ENCODE results near the gene BAHCC1. TPM values are rescaled to one million over a fixed set of nuclear protein-coding genes. Genes with fewer than 3 reads are reported as not detected.

The BAHCC1 gene
- polyA plus RNA-seq, 1 donor, result 17.9 TPM

DNA sequence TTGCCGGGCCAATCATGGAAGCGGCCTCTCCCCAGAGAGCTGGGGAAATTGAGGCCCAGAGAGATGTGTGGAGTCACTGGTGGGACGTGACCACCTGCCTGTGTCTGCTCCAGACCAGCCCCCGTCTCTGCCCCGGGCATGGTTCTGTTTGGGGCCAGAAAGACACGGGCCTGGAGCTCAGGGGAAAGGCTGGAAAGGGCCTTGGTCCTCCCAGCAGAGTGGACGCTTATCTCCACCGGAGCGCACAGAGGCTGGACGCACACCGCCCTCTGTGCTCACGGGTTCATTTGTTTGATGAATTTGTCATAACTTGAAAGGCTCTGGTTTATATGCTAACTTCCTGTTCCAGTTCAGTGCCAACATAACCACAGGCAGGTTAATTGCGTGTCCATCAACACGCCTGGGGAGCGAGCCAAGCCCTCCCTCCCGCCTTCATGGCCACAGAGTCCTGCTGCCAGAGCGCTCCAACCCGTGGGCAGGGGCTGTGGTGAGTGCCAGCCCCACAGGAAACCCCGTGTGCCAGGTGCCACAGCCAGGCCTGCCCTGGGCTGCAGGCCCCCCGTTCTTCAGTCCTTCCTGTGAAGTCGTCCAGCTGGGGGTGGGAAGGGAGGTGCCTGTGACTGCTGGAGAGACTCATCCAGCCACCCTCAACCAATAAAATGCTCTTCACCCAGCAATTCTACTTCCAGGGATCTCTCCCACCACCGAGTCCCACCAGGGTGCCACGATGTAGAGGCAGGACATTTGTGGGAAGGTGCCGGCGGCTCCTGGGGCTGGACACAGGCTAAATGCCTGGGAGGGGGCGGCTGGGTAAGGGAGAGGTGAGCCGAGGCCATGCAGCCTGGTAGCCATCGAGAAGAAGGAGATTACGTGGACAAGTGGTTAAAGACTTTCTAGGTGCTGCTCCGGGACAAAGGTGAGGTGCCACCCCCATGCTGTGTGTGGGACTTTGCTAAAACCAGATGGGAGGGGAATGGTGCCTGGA is 29.4 kb upstream of the BAHCC1 start:
- no peak for DNase-seq

DNA sequence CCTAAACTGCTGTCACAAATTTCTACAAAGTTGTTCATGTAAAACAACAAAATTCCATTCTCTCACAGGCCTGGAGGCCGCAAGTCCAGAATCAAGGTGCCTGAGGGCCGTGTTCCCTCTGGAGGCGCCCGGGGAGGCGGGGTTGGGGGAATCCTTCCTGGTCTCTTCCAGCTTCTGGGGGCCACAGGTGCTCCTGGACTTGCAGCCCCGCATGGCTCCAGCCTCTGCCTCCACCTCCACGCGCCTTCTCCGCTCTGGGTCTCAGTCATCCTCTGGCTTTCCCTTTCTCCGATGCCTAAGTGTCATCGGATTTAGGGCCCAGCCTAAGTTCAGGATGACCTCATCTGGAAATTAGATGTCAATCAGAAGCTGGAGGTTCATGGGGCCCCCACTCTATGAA is 28.6 kb upstream of the BAHCC1 start:
- no peak for DNase-seq

DNA sequence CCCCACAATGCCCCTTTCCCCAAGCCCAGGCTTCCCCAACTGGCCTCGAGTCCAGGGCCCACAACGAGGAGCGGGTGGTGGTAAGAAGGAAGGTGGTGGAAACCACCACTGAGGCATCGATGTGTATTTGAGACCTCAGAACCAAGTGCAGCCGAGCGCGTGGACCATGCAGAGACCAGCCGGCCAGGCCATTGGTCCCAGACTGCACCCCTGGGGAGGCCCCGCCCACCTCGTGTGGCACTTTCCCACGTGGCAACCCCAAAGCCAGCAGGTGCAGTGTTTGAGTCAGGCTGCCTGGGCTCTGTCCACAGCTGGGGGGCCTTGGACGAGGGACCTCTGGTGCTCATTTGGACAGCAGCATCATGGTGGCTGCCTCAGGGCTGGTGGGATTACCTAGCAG is 28.1 kb upstream of the BAHCC1 start:
- no peak for DNase-seq

DNA sequence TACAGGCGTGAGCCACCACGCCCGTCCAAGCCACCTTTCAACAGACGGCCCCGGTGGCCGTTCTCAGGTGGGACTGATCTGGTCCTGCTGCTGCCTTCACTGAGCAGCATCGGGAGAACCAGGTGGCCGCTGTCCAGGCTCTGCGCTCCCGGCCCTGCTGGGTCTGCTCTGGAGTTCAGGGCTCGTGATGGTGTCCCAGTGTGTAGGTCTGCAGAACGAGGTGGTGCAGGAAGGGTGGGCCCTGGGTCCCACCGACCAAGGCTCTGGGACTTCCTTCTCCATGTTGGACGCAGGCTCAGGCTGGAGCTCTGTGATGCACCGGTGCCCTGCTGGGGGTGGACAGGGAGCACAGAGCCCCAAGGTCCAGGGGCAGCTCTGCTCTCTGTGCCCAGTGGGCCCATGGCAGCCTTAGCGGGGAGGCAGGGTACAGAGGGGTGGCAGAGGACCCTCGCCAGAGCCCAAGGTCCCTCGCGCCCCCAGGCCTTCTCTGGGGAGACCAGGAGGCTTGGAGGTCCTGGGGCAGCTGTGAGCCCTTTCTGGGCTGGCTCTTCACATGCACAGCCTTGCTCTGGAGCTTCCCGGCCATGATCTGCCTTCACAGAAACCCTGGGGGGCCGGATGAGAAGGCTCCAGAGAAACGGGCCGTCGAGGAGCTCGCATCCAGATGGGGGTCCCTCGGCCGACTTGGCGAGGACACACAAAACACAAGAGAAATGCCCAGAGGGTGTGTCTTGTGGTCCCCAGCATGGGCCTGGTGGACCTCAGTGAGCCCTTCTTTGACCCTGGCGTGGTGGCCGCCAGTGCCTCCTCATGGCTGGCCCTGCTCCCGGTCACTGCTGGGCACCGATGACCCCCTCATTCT is 26.9 kb upstream of the BAHCC1 start:
- DNase-seq, result no peak

DNA sequence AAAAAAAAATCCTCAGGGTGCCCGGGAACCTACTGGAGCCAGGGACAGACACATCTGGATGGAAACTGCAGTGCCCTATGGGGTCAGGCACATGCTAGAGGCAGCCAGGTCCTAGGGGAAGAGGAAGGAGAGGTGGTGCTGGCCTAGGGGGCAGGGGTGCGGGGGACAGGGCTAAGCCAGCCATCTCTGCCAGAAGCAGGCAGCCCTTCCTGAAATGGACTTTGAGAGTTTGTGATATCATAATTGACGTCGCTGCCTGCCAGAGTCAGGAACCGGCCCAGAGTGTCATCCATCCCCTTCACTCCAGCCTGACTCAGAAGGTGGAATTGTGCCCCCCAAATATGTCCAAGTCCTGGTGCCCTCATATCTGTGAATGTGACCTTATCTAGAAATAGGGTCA is 25.0 kb upstream of the BAHCC1 start:
- DNase-seq, result no peak

DNA sequence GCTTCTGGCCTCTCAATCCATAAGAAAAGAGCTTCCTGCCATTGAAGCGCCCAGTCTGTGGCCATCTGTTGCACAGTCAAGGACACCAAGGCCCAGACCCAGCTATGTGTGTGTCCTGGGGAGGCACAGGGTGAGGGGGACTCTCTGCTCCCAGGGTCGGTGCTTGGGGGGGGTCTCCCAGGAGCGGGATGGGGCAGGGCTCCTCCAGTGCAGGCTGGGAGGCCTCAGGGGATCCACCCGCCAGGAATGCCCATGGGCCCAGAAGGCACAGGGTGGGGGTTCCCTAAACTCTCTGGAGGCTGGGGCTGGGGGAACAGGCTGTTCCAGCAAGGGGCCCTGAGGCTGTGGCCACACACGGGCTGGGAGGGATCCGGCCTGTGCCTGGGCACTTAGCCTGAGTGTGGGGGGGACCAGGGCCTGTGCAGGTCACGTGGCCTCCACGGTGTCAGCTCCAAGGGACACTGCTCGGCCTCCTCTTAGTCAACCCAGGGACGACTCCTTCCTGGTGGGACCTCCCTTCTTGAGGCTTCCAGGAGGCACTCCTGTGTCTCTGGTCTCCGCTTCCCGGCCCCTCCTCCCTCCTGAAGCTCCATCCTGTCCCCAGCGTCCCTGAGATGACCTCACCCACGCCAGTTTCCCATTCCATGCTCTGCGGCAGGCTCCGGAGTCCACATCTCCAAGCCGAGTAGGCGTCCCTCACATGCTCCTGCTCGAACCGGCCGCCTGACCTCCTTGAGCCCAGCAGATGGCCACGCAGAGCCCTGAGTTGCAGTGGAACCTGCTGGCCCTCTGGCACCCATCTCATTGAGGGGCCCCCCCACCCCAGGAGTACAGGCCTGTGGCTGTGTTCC is 23.1 kb upstream of the BAHCC1 start:
- DNase-seq, result no peak

DNA sequence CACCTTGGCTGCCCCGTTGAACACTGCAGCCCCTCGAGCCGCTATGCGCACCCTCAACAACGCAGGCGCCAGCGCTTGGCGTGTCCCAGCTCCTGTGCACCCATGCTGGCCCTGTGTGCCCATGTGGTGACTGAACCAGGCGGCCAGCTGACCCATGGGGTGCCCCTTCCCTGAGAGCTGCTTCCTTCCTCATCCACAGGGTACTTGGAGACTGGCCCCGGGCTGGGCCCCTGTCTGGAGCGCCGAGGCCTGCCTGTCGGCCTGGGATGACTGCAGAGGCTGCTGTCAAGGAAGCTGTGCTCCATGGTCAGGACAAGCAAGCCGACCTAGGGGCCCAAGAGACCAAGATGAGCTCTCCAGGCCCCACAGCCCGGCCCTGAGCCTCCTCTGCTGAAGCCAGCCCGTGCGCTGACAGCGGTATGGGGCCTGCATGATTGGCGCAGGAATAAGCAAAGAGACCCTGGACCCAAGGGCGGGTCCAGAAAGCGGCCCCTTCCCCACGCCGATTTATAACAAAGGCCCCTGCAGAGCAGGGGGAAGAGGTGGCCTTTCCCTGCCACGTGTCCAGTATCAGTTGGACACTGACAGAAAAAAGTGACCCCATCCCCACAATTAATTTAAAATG is 21.6 kb upstream of the BAHCC1 start:
- no peak for DNase-seq

DNA sequence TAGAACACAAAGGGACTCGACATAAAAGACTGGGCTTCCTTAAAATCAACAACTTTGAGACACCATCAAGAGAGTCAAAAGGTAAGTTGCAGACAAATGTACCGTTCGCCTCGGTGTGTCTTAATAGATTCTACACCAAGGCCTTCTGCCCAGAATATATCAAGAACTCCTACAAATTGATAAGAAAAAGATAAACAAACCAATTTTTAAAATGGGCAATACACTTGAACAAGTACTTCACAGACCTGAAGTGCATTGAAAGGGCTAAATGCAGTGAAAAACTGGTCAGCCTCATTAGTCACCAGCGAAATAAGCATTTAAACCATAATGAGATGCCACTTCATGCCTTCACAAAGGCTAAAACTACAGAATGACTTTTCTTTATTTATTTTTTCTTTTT is 20.4 kb upstream of the BAHCC1 start:
- no peak for DNase-seq

DNA sequence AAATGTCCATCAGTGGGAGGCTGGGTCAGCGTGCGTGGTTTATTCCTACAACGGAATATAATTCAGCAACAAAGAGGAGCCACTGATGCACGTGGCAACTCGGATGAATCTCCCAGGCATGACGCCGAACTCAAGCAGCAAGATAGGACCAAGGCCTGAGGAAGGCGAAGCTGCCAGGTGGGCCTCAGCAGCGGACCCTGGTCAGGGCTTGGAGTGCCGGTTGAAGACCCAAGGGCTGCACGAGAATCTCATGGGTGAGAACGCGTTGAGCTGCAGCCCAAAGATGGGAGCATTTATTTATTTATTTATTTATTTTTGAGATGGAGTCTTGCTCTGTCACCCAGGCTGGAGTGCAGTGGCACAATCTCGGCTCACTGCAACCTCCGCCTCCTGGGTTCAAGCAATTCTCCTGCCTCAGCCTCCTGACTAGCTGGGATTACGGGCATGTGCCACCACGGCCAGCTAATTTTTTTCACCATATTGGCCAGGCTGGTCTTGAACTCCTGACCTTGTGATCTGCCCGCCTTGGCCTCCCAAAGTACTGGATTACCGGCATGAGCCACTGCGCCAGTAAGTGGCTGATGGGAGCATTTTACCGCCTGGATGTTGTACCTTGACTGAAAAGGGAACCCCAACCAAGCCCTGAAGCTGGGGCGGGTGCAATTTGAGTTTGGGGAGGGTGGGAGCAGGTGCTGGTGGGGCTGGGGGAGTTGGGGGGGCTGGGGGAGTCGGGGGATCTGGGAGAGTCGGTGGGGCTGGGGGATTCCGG is 18.1 kb upstream of the BAHCC1 start:
- DNase-seq, result no peak

DNA sequence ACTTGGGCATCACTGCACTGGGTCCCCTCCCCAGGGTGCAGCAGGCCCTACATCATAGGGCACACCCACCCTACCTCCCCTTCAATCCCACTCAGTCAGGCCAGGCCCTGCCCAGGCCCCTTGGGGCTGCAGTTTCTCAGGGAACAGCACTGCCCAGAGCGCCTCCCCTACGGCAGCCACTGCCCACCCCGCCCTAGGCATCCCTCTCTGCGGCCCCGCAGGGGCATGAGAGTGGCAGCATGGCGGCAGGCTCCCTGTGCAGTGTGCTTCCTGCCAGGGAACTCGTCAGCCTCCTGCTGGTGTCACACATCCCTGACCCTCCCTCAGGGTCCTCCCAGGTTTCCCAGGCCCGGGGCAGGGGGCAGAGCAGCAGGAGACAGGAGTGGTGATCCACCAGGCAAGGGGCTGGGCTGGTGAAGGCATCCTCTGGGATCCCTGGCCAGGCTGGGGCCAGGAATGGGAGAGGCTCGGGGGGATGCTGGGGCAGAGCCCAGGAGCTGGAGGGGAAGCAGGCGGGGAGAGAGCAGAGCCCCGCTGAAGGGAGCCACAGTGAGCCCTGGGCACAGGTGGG is 16.2 kb upstream of the BAHCC1 start:
- no peak for DNase-seq

DNA sequence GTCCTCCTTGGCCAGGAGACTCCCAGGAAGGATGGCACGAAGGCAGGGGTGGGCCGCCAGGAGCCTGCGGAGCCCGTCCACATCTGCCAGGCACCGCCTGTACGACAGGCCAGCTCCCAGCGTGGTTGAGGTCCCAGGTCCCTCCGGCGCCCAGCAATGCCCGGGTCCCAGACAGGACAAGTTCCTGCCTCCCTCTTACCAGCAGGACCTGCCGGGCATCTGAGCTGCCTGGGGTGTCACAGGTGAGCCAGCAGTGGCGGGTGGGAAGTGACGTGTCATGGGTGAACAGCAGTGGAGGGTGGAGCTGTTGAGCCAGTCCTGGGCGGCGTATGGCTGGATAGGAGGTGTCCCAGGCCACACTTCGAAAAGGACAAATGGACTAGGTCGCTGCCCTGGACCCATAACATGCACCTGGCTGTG is 15.7 kb upstream of the BAHCC1 start:
- DNase-seq, result no peak

DNA sequence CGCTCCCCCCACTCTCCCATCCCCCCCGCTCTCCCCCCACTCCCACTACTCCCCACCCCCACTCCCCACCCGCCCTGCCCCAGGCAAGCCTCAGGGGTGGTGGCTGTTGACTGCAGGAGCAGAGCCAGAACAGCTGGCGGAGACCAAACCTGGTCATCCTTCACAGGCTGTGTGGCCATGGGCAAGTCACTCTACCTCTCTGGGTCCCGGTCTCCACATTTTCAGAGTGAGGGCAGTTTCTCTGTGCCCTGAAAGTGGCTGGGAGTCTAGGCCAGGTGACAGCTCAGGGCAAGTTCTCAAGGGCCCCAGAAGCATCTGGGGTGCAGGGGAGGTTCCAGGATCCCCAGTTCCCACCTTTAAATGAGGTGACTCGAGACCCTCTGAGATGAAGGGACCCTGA is 15.1 kb upstream of the BAHCC1 start:
- no peak for DNase-seq

DNA sequence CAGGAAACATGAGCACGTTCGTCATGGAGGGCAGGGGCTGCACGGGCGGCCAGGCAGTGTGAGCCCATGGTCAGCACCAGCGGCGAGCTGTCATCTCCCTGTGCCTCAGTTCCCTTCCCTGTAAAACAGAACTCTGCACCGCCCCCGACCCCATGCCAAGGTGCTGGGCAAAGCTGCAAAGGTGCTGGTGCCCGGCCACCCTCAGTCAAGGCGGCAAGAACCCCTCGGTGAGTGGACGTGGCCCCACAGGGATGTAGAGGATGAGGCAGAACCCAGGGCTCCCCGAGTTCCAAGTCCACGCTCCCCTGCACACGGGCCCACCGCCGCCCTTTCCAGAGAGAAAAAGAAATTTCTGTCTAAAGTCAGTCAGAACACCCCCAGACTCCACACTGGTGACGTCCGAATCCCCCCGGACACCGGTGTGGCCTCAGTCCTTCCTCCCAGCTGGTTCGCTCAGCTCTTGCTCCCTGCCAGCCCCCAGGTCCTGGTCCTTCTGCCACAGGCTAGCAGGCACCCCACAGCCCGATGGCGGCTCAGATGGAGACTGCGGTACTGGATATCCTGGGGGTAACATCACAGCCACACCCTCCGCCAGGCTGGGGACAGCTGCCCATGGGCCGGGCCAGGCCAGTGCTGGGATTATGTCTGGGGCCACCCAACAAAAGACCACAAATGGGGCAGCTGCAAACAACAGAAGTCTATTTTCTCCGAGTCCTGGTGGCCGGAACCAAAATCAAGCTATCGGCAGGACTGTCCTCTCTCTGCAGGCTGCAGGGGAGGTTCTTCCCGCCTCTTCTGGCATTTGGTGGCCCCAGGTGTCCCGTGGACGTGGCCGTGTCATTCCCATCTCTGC is 14.4 kb upstream of the BAHCC1 start:
- no peak for DNase-seq

DNA sequence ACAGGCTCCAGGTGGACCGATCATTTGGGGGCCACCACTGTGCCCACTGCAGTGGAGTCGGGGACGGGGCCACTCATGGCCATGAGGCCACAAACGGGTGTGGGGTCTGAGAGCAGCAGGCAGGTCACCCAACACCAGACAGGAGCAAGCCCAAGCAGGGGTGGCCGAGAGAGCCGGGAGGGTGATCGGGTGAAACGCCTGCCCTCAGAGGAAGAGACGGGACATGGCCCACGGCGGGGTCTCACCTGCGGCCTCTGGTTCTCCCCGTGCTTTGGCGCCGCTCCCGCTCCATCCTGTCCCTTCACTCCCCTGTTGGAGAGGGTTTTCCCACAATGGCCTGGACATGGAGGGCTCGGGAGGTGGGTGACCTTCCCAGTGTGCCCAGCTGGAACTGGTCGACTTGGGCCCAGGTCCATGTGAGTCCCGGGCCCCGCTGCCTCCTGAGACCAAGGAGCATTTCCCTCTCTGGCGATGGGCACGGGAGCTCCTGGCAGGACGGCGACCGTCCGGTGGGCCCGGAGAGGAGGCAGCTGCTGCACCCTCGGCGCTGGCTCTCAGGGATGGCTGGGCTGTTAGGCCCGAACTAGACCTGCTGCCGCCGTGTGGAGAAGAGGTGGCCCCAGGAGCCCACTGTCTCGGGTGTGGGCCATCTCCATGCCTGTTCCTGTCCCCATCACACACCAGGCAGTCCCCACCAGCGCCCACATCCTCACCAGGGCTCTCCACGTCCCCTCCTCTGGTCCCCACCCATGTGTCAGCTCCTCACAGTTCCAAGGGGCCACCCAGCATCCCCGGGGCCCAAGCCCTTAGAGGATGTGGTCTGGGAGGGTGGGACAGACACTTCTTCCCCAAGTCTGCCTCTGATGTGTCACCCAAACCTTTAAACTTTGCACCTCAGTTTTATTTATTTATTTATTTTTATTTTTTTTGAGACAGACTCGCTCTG is 13.4 kb upstream of the BAHCC1 start:
- no peak for DNase-seq

DNA sequence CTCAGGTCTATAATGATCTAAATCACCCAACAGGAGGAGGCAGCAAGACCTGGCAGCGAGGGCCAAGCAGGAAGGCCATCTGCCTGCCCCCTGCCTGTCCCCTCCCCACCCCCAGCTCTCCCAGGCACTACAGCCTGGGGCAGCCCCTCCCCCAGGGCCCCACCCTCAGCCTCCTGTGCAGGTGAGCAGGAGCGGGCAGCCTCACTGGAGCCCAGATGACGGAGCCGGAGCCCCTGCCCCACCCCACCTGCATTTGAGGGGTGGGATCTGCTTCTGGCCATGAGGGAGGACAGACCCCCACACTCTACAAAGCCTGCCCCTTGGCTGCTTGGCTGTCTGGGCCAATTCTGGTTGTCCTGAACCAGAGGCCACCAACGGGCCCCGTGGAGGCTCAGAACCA is 12.4 kb upstream of the BAHCC1 start:
- no peak for DNase-seq

DNA sequence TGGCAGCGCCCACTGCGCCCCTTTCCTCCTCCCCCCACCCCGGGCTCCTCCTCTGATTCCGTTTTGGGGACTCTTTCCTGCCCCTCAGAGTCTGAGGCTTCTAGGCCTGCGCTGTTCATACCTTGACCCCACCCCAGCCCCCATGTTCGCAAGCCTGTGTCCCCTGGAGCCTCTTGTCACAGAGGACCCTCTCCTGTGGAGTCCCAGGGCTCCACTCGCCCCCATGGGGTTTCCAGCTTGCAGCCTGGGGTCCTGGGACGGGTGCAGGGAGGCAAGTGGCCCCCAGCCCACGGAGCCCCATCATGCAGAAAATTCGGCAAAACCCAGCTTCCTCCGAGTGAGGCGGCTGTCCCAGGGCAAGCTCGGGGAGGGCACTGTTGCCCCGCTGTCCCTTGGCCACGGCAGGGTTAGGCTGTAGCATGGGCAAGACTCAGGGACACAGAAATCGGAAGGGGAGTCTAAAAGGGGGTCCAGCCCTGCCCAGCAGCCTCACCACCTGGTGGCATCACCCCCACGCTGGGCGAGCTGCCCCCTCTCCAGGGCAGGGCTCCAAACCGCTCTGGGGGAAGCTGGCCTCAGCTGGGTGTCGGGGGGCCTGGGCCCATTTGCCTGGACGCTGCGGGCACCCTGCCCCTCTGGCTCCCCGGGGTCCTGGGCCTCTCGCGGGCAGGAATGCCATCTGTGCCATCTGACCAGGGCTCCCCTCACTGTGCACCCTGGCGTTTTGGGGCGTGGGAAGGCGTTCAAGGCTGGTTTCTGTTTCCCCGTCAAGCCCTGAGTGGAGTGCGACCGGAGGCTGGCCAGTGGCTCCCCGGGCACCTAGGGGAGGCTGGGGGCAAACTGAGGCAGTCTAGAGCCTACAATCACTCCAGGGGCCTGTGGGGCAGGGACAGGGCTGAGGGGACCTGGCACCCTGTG is 11.5 kb upstream of the BAHCC1 start:
- no peak for DNase-seq

DNA sequence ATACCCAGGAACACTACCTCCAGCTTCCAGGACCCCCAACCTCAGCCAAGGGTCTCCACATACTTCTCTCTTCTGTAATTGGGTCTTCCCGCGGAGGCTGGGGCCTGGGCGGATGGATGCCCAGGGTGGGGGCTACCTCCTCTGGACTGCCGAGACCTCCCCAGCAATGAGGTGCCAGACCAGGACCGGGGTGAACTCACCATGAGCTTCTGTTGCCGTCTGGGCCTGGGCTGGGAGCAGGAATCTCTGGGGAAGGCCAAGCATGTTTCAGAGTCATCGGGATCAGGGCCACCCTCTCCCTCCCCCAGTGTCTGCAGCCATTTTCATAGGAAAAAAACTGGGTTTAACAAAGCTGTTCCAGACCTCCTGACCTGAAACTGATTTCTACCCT is 10.3 kb upstream of the BAHCC1 start:
- no peak for DNase-seq

Data from left kidney (tissue), 2 donors.